G401 (cell line): ENCODE results near the gene PRR23E. TPM values are rescaled to one million over a fixed set of nuclear protein-coding genes. Genes with fewer than 3 reads are reported as not detected.

Experiments
- total RNA-seq: library from RNA; depleted of rRNA; stranded (reverse); fragments of >200 nt; shearing (Covaris generic); gene quantifications from 2 replicates; pipeline ENCODE4 v1.2.3, GENCODE V29; 2014; rRNA removed

Gene PRR23E
- total RNA-seq, 1 experiment from 2014 or later, result not detected

Other genes with a start within 250 kb of the PRR23E start
- gene PLXNA1, start 210.0 kb upstream of the PRR23E start, total RNA-seq, result 23.4 and 32.1 TPM in 2 replicates
- not detected in 2 replicates for gene PRR20G, start 94.9 kb downstream of the PRR23E start, total RNA-seq